ENCODE measurements around the gene PRRC2B. TPM values are rescaled to one million over a fixed set of nuclear protein-coding genes. Genes with fewer than 3 reads are reported as not detected.

The PRRC2B gene
- total and polyA plus RNA-seq, 2 of the 8 experiments (the other 6 are each of a cell fraction or from before 2014, with no cell fraction given) = 37.3 to 249 TPM

DNA sequence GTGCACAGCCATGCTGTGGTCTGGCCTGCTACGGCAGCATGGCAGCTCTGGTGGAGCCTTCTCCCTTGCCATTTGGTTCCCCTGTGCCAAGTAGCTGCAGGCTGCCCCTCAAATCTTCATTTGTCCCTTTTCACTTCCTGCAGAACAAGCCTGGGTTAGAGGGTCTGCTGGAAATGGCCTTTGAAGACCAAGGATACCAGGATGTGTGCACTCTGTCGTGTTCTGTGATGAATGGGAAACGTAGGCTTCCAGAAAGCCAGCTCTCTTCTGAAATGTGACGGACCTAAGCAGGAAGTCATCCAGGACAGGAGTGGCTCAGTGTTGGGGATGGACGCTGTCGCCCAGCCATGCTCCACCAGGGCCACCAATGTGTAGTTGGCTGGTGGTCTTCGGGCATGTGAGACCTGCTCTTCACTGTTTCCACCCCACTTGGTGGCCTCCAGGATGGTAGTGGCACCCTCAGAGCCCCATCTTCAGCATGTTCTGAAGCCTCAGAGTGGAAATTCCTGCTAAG, 105.4 kb downstream of the PRRC2B start:
- Histone ChIP-seq H2AFZ (ENCODE audit: low read length) (no peak overlapping the region), H4K5ac (ENCODE audit: insufficient read length, low read depth, low read length) (no peak overlapping the region), H2BK12ac (ENCODE audit: low read depth, low read length) (peak overlapping the region; percentile 11; the same call in 1 of the 2 replicates), H3K79me2 (ENCODE audit: control insufficient read depth in 1 of 2, insufficient read depth in 2 of 2, low read length in 2 of 2) (no peaks in the 10 kb centered on the region; a peak in 1 of 4 replicates), H3K9me3 (ENCODE audit: insufficient read depth in 2 of 2, low read depth in 1 of 2, low read length in 1 of 2) (no peaks in the 10 kb centered on the region), H3K27me3 (replicated peaks in 1 of 4; ENCODE audit: control insufficient read depth in 3 of 4, extremely low read depth in 1 of 4, insufficient read depth in 3 of 4, low read length in 3 of 4) (peaks cover 0 to 8% (median 0%) of the 10 kb centered on the region in 4 experiments; a peak in 2 of 7 replicates), H2BK5ac (ENCODE audit: low read depth, low read length) (no peak overlapping the region; the same call in 1 of the 2 replicates), H2AK5ac (ENCODE audit: low read depth, low read length) (no peak overlapping the region), H2BK15ac (ENCODE audit: low read length) (no peak overlapping the region), H4K20me1 (replicated peaks in 1 of 2; ENCODE audit: control insufficient read depth in 1 of 2, insufficient read depth in 2 of 2, low read length in 2 of 2) (peaks cover 12 to 16% of the 10 kb centered on the region in 2 experiments), H3K56ac (replicated peaks; ENCODE audit: insufficient read length, low read depth, low read length) (no peak overlapping the region), H3K14ac (ENCODE audit: insufficient read length) (no peak overlapping the region), H2BK120ac (replicated peaks; ENCODE audit: low read depth, low read length) (no peak overlapping the region), H3K4me3 (ENCODE audit: extremely low read depth in 1 of 4, insufficient read depth in 2 of 4, low read depth in 3 of 4, low read length in 4 of 4) (no peak overlapping the region), H3K18ac (ENCODE audit: extremely low read depth, low read length) (no peak overlapping the region), H3K79me1 (ENCODE audit: low read depth, low read length) (peaks cover 2% of the 10 kb centered on the region), H3K36me3 (ENCODE audit: control insufficient read depth in 2 of 4, insufficient read depth in 4 of 4, low read length in 3 of 4) (peaks cover 32 to 49% (median 45%) of the 10 kb centered on the region in 4 experiments), H3K4ac (replicated peaks; ENCODE audit: insufficient read length, low read depth, low read length) (no peak overlapping the region), H3K27ac (ENCODE audit: low read depth, low read length) (no peak overlapping the region), H4K8ac (ENCODE audit: extremely low read depth, insufficient read depth, low read length) (no peak overlapping the region; the same call in 1 of the 2 replicates), H3K4me2 (ENCODE audit: insufficient read depth in 1 of 2, low read depth in 2 of 2, low read length in 2 of 2) (no peak overlapping the region), H2BK20ac (ENCODE audit: low read length) (no peak overlapping the region), H4K91ac (replicated peaks; ENCODE audit: insufficient read length, low read length) (no peak overlapping the region), H3K4me1 (replicated peaks in 1 of 4; ENCODE audit: control insufficient read depth in 3 of 4, insufficient read depth in 4 of 4, low read length in 3 of 4) (peaks cover 0 to 9% (median 5%) of the 10 kb centered on the region in 4 experiments; a peak in 4 of 7 replicates), H3K9ac (replicated peaks in 1 of 4; ENCODE audit: extremely low read depth in 1 of 4, low read depth in 3 of 4, low read length in 3 of 4) (no peak overlapping the region; a peak in 2 of 7 replicates), H3K23ac (ENCODE audit: insufficient read length) (no peak overlapping the region), H3K23me2 (ENCODE audit: low read depth, low read length) (peaks cover 5% of the 10 kb centered on the region)
- no peak for DNase-seq (ENCODE audit: low read depth in 1 of 2, low spot score in 2 of 2)
- 90% methylated on average over 7 of the region's 7 CpGs; no CpG with 5 or more reads in 1 of the 2 experiments for WGBS, 2 experiments (ENCODE audit: extremely low coverage in 1 of 2, insufficient coverage in 1 of 2, insufficient read length in 1 of 2, insufficient replicate concordance in 2 of 2, low coverage in 1 of 2, low lambda C conversion rate in 2 of 2, missing lambda C conversion rate in 1 of 2)
- ChIA-PET POLR2A (ENCODE audit: partially characterized antibody) (interaction anchor here (0.7 to 3.1 kb wide), 10 partner anchors 10 to 150 kb away, joined by 3 to 8 read pairs (median 3); partner anchors contain the start of gene PRRT1B), CTCF (ENCODE audit: partially characterized antibody) (interaction anchor here (1.0 to 1.8 kb wide), 3 partner anchors 9 to 150 kb away, joined by 3 to 4 read pairs (median 3); no protein-coding TSS in a partner anchor)
- TF ChIP-seq SIX5 (IDR thresholded peaks at IDR 0.05; ENCODE audit: low read depth, low read length) (no peak), KDM1A (IDR thresholded peaks at IDR 0.05; ENCODE audit: borderline replicate concordance, low read length) (no peak), POLR2AphosphoS5 (IDR thresholded peaks at IDR 0.05; ENCODE audit: low read depth, low read length) (peak; percentile 62)
- no peak for FAIRE-seq

Data from H1 (cell line).